Astrocyte of the cerebellum (primary cell): ENCODE data around the gene STK32C.

ENCODE experiments used
- DNase-seq: peaks from one replicate; pipeline ENCODE4 v3.0.0-alpha.2; 2011; ENCODE audit warnings: low read depth
- H3K4me3 ChIP-seq: 2 replicates; pipeline ENCODE4 v1.5.1; 2011; ENCODE audit warnings: mild to moderate bottlenecking, low read depth, low read length, moderate library complexity
- CTCF ChIP-seq: IDR thresholded peaks from 2 replicates; pipeline ENCODE4 v1.5.1; 2012; ENCODE audit warnings: low read length, low read depth, moderate library complexity, mild to moderate bottlenecking; ENCODE audit errors: missing control alignments
- in situ Hi-C: cut with HindIII; loops from 2 replicates; pipeline ENCODE4 v1.10.0; 2017; ENCODE audit warnings: low sequenced_read_pairs

Gene STK32C

DNA sequence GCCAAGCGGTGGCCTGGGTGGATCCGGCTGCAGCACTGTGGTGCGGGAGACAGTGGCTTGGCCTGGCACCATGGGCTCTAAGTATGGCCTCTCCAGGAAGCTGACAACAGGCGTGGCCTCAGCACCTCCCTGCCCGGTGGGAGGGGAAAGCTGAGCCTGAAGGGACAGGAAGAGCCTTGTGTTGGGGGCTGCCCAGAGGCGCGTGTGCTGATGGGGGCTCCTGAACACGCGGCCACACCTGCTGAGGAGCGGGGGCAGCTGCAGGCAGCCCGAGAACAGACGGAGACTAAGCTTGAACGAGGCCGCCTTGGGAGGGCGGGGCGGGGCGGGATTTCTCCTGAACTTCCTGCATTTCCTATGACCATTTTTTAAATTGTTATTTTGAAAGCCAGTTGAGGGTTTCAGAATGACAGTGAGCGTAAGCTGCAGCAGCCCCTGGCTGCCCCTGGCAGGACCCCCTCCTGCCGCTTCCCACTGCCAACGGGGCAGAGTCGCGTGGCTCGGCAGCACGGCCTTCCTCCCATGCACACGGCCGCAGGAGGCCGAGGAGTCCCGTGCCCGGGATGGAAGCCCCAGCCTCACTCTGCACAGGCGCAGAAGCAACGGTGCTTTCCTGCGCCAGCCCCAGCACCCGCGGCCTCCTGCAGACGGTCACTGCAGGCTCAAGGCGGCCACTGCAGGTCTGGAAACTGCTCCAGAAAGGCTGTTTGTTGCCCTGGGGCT is 77.8 kb downstream of the STK32C start:
- DNase-seq: no peak
- no peak overlapping the region for H3K4me3 ChIP-seq
- TF ChIP-seq CTCF: no peak
- in situ Hi-C loops: loop anchor here (5.0 to 10.0 kb wide), 3 partner anchors 47 to 425 kb away; no protein-coding TSS in a partner anchor

DNA sequence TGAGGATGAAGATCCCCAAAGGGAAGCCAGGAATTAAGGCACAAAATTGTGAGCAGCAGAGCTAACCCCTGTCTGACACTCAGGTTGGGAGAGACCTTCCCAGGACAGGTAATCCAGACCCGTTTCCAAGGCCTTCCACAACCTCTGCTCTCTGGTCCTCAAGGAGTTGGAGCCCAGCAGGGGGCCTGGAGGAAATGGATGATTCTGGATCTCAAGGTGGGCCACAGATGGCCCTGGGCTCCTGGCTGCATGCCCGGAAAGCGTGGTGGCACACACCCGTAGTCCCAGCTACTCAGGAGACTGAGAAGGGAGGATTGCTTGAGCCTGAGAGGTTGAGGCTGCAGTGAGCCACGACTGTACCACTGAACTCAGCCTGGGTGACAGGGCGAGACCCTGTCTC is 78.7 kb downstream of the STK32C start:
- in situ Hi-C loops: no loop called here
- TF ChIP-seq CTCF: no peak
- DNase-seq: no peak
- no peak overlapping the region for H3K4me3 ChIP-seq

- in situ Hi-C loops: no loop called here
- TF ChIP-seq CTCF: no peak
These were observed 79.1 kb downstream of the STK32C start for GRCh38 chr10:132228616-132229015.

GRCh38 chr10:132227851-132228390 is 79.8 kb downstream of the STK32C start:
- no peak overlapping the region for H3K4me3 ChIP-seq
- TF ChIP-seq CTCF: no peak
- DNase-seq: no peak
- in situ Hi-C loops: no loop called here

More at GRCh38 chr10:132228616-132229015, 79.1 kb downstream of the STK32C start:
- H3K4me3 ChIP-seq: no peak overlapping the region
- no peak for DNase-seq

DNA sequence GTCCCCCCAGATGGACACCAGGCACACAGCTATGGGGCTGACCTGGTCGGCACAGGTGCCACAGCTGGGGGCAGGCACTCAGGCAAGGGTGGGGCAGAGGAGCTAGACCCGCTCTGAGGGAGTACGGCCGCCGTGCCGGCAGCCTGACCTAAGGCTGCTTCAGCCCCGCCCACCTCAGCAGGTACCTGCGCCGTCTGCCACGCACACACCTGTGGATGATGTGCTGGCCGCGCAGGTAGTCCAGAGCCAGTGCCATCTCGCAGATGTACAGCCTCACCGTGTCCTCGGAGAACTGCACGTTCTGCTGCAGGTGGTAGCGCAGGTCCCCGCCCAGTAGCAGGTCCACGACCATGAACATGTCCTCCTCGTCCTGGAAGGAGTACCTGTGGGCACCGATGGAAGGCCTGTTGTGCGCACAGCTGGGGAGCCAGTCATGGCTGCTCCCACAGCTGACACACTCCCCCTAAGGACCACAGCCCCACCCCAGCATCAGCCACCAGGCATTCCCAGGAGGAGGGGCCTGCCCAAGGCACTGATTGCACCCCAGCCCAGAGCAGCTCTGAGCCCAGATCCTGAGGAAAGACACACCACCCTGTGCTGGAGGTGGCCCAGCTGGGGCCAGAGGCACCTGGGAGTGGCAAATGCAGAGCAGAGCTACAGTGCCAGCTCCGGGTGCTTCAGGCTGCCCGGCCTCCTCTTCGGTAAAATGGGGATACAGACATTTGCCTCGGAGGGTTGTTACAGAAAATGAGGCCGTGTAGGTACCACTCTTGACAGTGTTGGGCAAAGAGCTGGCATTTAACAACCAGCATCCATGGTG is 81.0 kb downstream of the STK32C start:
- in situ Hi-C loops: no loop called here
- no peak for DNase-seq
- H3K4me3 ChIP-seq: no peak overlapping the region
- no peak for TF ChIP-seq CTCF

DNA sequence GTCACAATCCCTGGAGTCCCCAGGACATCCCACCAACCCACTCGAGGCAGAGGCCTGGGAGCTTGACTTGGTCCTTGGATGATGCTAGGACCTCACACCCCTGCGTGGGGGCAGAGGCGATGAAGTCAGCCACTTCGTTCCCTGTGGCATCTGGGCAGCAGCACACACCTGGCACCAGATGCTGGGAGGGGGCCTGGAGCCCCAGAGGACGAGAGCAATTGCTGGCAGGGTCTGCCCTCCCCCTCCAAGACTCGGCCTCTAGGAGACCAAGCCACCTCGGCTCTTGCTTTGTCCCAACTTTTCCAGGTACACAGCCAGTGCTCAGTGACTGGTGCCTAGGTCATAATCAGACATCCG is 81.9 kb downstream of the STK32C start:
- TF ChIP-seq CTCF: no peak
- no peak overlapping the region for H3K4me3 ChIP-seq

More for the DNA sequence above, 81.9 kb downstream of the STK32C start:
- no peak for DNase-seq
- in situ Hi-C loops: no loop called here
